ENCODE measurements around the gene CALML3.

The CALML3 gene

DNA sequence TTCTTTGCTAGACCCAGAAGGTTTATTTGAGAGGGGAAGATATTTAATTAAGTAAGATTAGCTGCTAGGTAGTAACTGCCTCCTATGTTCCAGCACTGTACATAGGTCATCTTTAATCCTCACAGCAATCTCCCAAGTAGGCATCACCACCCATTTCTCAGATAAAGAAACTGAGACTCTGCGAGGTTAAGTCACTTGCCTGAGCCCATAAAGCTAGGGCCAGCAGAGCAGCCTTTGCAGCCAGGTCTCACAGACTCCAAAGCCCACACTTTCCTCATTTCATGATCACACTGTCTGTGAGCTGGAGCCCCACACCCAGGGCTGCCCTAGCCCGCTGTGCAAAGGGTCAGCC is 20.6 kb downstream of the CALML3 start:
- no peaks in the 10 kb centered on the region for H4K20me1 ChIP-seq (ENCODE audit: insufficient read depth, low read length)
- no peaks in the 10 kb centered on the region for H3K27me3 ChIP-seq (ENCODE audit: low read depth, low read length)
- H3K79me2 ChIP-seq (ENCODE audit: low read length), result no peaks in the 10 kb centered on the region
- H2AFZ ChIP-seq (ENCODE audit: low read depth, low read length), result no peak overlapping the region
- H3K4me2 ChIP-seq (ENCODE audit: low read length), result no peak overlapping the region
- H3K27ac ChIP-seq (ENCODE audit: low read length), result no peak overlapping the region
- H3K36me3 ChIP-seq (replicated peaks; ENCODE audit: low read depth, low read length), result no peaks in the 10 kb centered on the region
- H3K4me1 ChIP-seq (ENCODE audit: low read length), result no peaks in the 10 kb centered on the region
- no peak overlapping the region for H3K4me3 ChIP-seq (ENCODE audit: low read length)
- TF ChIP-seq, protein P1, sequence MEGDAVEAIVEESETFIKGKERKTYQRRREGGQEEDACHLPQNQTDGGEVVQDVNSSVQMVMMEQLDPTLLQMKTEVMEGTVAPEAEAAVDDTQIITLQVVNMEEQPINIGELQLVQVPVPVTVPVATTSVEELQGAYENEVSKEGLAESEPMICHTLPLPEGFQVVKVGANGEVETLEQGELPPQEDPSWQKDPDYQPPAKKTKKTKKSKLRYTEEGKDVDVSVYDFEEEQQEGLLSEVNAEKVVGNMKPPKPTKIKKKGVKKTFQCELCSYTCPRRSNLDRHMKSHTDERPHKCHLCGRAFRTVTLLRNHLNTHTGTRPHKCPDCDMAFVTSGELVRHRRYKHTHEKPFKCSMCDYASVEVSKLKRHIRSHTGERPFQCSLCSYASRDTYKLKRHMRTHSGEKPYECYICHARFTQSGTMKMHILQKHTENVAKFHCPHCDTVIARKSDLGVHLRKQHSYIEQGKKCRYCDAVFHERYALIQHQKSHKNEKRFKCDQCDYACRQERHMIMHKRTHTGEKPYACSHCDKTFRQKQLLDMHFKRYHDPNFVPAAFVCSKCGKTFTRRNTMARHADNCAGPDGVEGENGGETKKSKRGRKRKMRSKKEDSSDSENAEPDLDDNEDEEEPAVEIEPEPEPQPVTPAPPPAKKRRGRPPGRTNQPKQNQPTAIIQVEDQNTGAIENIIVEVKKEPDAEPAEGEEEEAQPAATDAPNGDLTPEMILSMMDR (IDR thresholded peaks at IDR 0.05; ENCODE audit: low read depth, low read length), result no peak
- no peak overlapping the region for H3K9ac ChIP-seq (ENCODE audit: low read length)
- no peaks in the 10 kb centered on the region for H3K9me3 ChIP-seq (ENCODE audit: insufficient read depth, low read length)

DNA sequence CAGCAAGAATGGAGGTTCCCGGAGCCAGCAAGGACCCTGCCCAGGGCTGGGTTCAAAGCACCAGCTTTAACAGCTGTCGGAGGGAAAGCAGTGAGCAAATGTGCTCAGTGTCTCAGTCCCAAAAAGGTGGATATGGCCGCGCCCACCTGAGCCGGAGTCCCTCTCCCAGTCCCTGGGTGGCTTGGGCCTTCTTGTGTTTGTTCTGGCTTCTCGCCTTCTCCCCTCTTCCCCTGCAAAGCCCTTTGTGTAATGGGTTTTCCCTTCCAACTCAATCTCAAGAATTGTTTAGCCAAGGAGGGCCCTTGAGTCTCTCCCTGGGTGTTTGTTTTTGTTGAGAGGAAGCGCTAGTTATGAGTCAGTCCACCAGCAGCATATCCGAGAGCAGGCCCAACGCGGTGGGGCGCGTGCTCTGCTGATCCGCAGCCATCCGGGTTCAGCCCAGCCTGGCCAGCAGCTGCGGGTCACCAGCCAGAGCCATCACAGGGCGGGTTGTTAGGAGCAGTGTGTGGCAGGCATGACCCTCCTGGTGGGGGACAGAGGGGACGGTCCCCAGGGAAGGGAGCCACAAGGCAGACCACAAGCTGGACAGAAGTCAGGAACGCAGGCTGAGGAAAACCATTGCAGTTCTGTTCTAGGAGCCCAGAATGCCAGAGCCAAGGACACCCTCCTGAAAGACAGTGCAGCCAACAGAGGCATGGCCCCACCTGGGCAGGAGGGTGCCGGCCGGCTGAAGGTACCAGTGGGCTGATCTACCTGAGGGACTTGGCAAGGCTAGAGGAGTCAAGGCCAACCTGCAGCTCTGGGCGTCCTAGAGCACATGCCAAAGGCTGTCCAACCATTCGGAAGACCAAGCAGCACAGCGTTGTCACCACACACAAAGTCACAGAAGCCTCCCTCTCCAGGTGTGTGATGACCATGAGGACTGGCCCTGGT is 21.3 kb downstream of the CALML3 start:
- Histone ChIP-seq H3K9ac (ENCODE audit: low read length) (no peak overlapping the region), H2AFZ (ENCODE audit: low read depth, low read length) (no peak overlapping the region), H3K4me2 (ENCODE audit: low read length) (no peak overlapping the region), H3K9me3 (ENCODE audit: insufficient read depth, low read length) (no peaks in the 10 kb centered on the region), H4K20me1 (ENCODE audit: insufficient read depth, low read length) (no peaks in the 10 kb centered on the region), H3K27ac (ENCODE audit: low read length) (no peak overlapping the region), H3K4me1 (ENCODE audit: low read length) (no peaks in the 10 kb centered on the region), H3K4me3 (ENCODE audit: low read length) (no peak overlapping the region), H3K79me2 (ENCODE audit: low read length) (no peaks in the 10 kb centered on the region), H3K36me3 (replicated peaks; ENCODE audit: low read depth, low read length) (no peaks in the 10 kb centered on the region), H3K27me3 (ENCODE audit: low read depth, low read length) (no peaks in the 10 kb centered on the region)
- TF ChIP-seq, protein P1 (IDR thresholded peaks at IDR 0.05; ENCODE audit: low read depth, low read length), result no peak
- no peak for TF ChIP-seq EZH2phosphoT487 (IDR thresholded peaks at IDR 0.05; ENCODE audit: low read depth)

DNA sequence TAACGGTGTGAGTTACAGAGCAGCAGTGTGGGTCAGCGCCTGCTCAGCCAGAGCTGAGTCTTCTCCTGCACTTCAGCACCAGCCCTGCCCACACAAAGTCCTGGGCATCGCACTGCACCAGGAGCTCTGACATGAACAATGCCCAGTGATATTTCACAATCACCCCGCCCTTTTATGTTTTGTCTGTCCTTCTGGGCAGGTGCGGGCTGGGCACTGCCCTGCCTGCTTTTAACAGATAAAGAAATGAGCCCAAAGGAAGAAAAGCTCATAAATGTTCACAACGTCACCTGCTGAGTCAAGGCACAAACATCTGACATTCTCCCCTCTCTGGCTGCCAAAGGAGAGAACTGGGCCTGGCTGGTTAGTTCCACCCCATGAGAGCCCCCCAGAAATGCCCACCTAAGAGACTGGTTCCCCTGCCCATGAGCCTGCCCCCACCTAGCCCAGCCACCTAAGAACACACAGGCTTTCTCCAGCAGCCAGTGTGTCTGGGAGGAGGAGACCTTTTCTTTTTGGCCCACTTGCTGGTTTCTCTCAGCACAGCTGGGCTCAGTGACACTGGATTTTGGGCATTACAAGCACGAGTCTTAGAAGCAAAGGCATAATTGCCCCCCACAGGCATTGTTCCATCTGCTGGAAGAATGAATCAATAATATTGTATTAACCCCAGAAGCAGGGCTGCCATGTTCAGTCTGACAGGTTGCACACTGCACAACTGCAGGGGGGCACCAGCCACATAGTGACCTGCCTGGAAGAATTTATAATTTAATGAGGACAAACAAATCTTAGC is 22.3 kb downstream of the CALML3 start:
- no peak overlapping the region for H2AFZ ChIP-seq (ENCODE audit: low read depth, low read length)
- H3K4me2 ChIP-seq (ENCODE audit: low read length), result no peak overlapping the region
- H3K79me2 ChIP-seq (ENCODE audit: low read length), result no peaks in the 10 kb centered on the region
- H4K20me1 ChIP-seq (ENCODE audit: insufficient read depth, low read length), result no peaks in the 10 kb centered on the region
- no peaks in the 10 kb centered on the region for H3K36me3 ChIP-seq (replicated peaks; ENCODE audit: low read depth, low read length)
- H3K9me3 ChIP-seq (ENCODE audit: insufficient read depth, low read length), result no peaks in the 10 kb centered on the region
- no peak overlapping the region for H3K9ac ChIP-seq (ENCODE audit: low read length)
- H3K27ac ChIP-seq (ENCODE audit: low read length), result no peak overlapping the region
- H3K4me1 ChIP-seq (ENCODE audit: low read length), result no peaks in the 10 kb centered on the region
- H3K27me3 ChIP-seq (ENCODE audit: low read depth, low read length), result no peaks in the 10 kb centered on the region
- no peak overlapping the region for H3K4me3 ChIP-seq (ENCODE audit: low read length)
- TF ChIP-seq, protein P1 (IDR thresholded peaks at IDR 0.05; ENCODE audit: low read depth, low read length), result no peak

DNA sequence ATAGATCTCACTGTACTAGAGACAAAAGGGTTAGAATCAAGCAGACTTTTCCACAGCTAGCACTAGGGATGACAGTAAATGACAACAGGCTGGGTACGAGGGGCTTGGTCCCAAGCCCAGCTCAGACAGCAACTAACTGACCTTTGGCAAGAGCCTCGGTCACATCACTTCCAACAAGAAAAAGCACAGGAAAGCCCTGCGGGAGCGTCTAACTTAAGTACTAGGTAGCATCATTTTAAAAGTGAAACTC is 22.8 kb downstream of the CALML3 start:
- H3K27ac ChIP-seq (ENCODE audit: low read length), result no peak overlapping the region
- no peaks in the 10 kb centered on the region for H3K4me1 ChIP-seq (ENCODE audit: low read length)
- TF ChIP-seq, protein P1 (IDR thresholded peaks at IDR 0.05; ENCODE audit: low read depth, low read length), result no peak
- TF ChIP-seq EZH2phosphoT487 (IDR thresholded peaks at IDR 0.05; ENCODE audit: low read depth), result no peak
- H4K20me1 ChIP-seq (ENCODE audit: insufficient read depth, low read length), result no peaks in the 10 kb centered on the region
- H3K4me3 ChIP-seq (ENCODE audit: low read length), result no peak overlapping the region
- no peak overlapping the region for H3K9ac ChIP-seq (ENCODE audit: low read length)
- H2AFZ ChIP-seq (ENCODE audit: low read depth, low read length), result no peak overlapping the region
- no peaks in the 10 kb centered on the region for H3K27me3 ChIP-seq (ENCODE audit: low read depth, low read length)
- no peaks in the 10 kb centered on the region for H3K9me3 ChIP-seq (ENCODE audit: insufficient read depth, low read length)
- H3K79me2 ChIP-seq (ENCODE audit: low read length), result no peaks in the 10 kb centered on the region
- no peak overlapping the region for H3K4me2 ChIP-seq (ENCODE audit: low read length)
- no peaks in the 10 kb centered on the region for H3K36me3 ChIP-seq (replicated peaks; ENCODE audit: low read depth, low read length)

Measured in OCI-LY3 (cell line).